Ovary (tissue), 3 donors: ENCODE results near the gene GRK4.

Experiments
- EP300 ChIP-seq: sonication (generic); formaldehyde crosslinking; IDR thresholded peaks from one replicate; pipeline ENCODE4 v1.6.1; 2017; ENCODE audit warnings: antibody characterized with exemption
- POLR2A ChIP-seq: fragments of 450-650 bp; IDR thresholded peaks from one replicate; pipeline ENCODE4 v1.6.1; 2017; ENCODE audit warnings: antibody characterized with exemption, mild to moderate bottlenecking, moderate library complexity
- TF ChIP-seq, protein P1 (sequence below), 3 donors: fragments of 450-650 bp in 2 of 3; fragments of 200-600 bp in 1 of 3; IDR thresholded peaks; one replicate each; pipeline versions ENCODE4 v1.5.1 to v1.8.0; 2016 to 2022; ENCODE audit warnings: antibody characterized with exemption in 3 of 3, mild to moderate bottlenecking in 1 of 3
- donor health status: DM: no; HTN: no; CAD: no.

DNA sequence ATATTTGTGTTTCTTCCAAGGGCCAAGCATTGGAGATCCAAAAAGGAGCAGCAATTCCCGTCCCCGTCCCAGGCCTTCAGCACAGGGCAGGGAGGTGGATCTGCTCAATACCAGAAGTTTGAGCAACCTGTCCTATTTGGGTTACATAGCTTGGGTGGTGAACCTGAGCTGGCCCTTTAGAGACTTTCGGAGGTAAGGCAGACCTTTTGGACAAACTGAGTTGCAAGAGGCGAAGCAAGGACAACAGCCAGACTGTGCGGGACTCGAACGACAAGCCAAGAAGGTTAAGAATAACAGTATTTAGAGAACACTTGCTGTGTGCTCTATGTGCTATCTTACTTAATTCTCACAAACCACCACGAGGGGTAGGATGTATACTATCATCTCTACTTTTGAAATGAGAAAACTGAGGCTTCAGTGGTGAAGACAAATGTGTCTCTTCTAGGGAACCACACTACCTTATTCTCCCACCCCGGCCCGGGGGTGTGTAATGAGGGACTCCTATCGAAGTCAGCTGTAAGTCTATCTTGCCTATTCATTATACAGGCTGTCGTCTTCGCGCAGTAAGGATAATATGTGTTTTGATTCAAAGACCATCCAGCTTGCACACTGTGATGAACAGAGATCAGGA, 1.4 kb upstream of the GRK4 start:
- TF ChIP-seq, protein P1, sequence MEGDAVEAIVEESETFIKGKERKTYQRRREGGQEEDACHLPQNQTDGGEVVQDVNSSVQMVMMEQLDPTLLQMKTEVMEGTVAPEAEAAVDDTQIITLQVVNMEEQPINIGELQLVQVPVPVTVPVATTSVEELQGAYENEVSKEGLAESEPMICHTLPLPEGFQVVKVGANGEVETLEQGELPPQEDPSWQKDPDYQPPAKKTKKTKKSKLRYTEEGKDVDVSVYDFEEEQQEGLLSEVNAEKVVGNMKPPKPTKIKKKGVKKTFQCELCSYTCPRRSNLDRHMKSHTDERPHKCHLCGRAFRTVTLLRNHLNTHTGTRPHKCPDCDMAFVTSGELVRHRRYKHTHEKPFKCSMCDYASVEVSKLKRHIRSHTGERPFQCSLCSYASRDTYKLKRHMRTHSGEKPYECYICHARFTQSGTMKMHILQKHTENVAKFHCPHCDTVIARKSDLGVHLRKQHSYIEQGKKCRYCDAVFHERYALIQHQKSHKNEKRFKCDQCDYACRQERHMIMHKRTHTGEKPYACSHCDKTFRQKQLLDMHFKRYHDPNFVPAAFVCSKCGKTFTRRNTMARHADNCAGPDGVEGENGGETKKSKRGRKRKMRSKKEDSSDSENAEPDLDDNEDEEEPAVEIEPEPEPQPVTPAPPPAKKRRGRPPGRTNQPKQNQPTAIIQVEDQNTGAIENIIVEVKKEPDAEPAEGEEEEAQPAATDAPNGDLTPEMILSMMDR (IDR thresholded peaks at IDR 0.05), result no peak
- TF ChIP-seq POLR2A, result no peak
- no peak for TF ChIP-seq EP300
